HepG2 (cell line): Measurements from ENCODE around the gene FGF7. TPM values are rescaled to one million over a fixed set of nuclear protein-coding genes. Genes with fewer than 3 reads are reported as not detected.

Experiments used
- AHDC1 ChIP-seq: sonication (generic); formaldehyde crosslinking; IDR thresholded peaks from 2 replicates; pipeline ENCODE4 v1.5.1; 2020; ENCODE audit warnings: mild to moderate bottlenecking, missing genetic modification reagents, borderline replicate concordance
- GATAD2A ChIP-seq: IDR thresholded peaks from 2 replicates; pipeline ENCODE4 v1.6.1; 2016
- IKZF5 ChIP-seq: IDR thresholded peaks from 2 replicates; pipeline ENCODE4 v1.6.1; 2018; ENCODE audit warnings: missing genetic modification reagents, mild to moderate bottlenecking, missing compliant biosample characterization
- SMAD1 ChIP-seq: sonication (generic); formaldehyde crosslinking; IDR thresholded peaks from 2 replicates; pipeline ENCODE4 v1.4.0; 2020; ENCODE audit warnings: missing genetic modification reagents, low read depth, mild to moderate bottlenecking, borderline replicate concordance
- TCF7 ChIP-seq: sonication (generic); IDR thresholded peaks from 2 replicates; pipeline ENCODE4 v1.6.1; 2016; ENCODE audit warnings: antibody characterized with exemption, low read depth
- TEAD3 ChIP-seq: optimal IDR thresholded peaks from 2 replicates; pipeline ENCODE3; 2016; ENCODE audit warnings: borderline replicate concordance
- XRCC5 ChIP-seq: fragments of 200-400 bp; formaldehyde crosslinking; optimal IDR thresholded peaks from 2 replicates; pipeline ENCODE3; 2017; ENCODE audit warnings: mild to moderate bottlenecking, low read length
- ZBTB40 ChIP-seq, 2 experiments: fragments of 450-650 bp in 1 of 2; sonication (generic) in 1 of 2; formaldehyde crosslinking in 1 of 2; IDR thresholded peaks; 2 replicates each; pipeline versions ENCODE4 v1.6.1 to v1.8.0; 2016 to 2022; ENCODE audit warnings: antibody characterized with exemption in 1 of 2, mild to moderate bottlenecking in 1 of 2, missing genetic modification reagents in 1 of 2
- polyA plus RNA-seq, 8 experiments: library from polyadenylated mRNA; depleted of rRNA in 3 of 8; stranded (reverse) in 7 of 8; unstranded in 1 of 8; fragments of >200 nt; fragmentation: Illumina TruSeq in 4 of 8; extraction: Trizol in 4 of 8; gene quantifications; 2 replicates each; pipeline versions ENCODE4 v1.2.1 to v1.2.3, GENCODE V29; 2011 to 2016; ENCODE audit warnings: low read depth in 4 of 8, missing spikeins in 1 of 8, mixed read lengths in 1 of 8; ENCODE audit not compliant: insufficient read depth in 1 of 8
- total RNA-seq, 5 experiments: library from RNA; depleted of rRNA; stranded (reverse); fragments of >200 nt; fragmentation: Illumina TruSeq; extraction: Trizol; gene quantifications; 2 replicates each; pipeline ENCODE4 v1.2.3, GENCODE V29; 2016; ENCODE audit warnings: low read depth in 1 of 5
- TF ChIP-seq, protein P1 (sequence below): IDR thresholded peaks from 2 replicates; pipeline ENCODE4 v1.4.0; 2020; ENCODE audit warnings: mild to moderate bottlenecking, missing genetic modification reagents

The FGF7 gene
- total and polyA plus RNA-seq, 2 of the 13 experiments (the other 11 are each of a cell fraction or from before 2014, with no cell fraction given), result not detected

DNA sequence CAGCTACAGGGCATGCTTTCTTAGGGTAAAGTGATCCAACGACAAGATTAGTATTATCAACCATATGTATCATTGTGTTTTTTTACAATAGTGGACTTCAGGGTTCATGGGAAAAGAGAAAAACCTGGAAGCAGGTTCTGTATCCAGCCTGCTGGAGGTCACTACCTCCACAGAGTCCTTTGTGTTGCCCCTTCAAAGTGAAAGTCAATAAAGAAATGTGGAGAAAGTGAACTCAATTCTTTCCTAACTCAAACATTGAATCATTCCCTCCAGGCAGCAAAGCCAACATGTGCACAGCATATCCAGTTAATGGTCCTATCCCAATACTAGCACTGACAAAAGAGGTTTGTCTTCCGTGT lies 45.4 kb downstream of the FGF7 start (continued):
- TF ChIP-seq, protein P1, sequence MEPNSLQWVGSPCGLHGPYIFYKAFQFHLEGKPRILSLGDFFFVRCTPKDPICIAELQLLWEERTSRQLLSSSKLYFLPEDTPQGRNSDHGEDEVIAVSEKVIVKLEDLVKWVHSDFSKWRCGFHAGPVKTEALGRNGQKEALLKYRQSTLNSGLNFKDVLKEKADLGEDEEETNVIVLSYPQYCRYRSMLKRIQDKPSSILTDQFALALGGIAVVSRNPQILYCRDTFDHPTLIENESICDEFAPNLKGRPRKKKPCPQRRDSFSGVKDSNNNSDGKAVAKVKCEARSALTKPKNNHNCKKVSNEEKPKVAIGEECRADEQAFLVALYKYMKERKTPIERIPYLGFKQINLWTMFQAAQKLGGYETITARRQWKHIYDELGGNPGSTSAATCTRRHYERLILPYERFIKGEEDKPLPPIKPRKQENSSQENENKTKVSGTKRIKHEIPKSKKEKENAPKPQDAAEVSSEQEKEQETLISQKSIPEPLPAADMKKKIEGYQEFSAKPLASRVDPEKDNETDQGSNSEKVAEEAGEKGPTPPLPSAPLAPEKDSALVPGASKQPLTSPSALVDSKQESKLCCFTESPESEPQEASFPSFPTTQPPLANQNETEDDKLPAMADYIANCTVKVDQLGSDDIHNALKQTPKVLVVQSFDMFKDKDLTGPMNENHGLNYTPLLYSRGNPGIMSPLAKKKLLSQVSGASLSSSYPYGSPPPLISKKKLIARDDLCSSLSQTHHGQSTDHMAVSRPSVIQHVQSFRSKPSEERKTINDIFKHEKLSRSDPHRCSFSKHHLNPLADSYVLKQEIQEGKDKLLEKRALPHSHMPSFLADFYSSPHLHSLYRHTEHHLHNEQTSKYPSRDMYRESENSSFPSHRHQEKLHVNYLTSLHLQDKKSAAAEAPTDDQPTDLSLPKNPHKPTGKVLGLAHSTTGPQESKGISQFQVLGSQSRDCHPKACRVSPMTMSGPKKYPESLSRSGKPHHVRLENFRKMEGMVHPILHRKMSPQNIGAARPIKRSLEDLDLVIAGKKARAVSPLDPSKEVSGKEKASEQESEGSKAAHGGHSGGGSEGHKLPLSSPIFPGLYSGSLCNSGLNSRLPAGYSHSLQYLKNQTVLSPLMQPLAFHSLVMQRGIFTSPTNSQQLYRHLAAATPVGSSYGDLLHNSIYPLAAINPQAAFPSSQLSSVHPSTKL, result 0 out of 2 replicates have a peak, but pooled peaks have one; percentile 10
- TF ChIP-seq XRCC5 (no peak), ZBTB40 (IDR thresholded peaks at IDR 0.05) (no peak), ZBTB40 (CRISPR knock-in tag; IDR thresholded peaks at IDR 0.05) (no peak), SMAD1 (CRISPR knock-in tag) (no peak), GATAD2A (CRISPR knock-in tag) (0 out of 2 replicates have a peak, but pooled peaks have one; percentile 12), TCF7 (no peak), IKZF5 (CRISPR knock-in tag) (no peak), AHDC1 (CRISPR knock-in tag) (peak; percentile 27; the same call in 1 of the 2 replicates), TEAD3 (CRISPR knock-in tag) (no peak)
